ENCODE data around the gene BANK1. TPM values are rescaled to one million over a fixed set of nuclear protein-coding genes. Genes with fewer than 3 reads are reported as not detected.

BANK1 gene
- total and polyA plus RNA-seq, 10 of the 15 experiments (the other 5 are each of a cell fraction or from before 2014, with no cell fraction given), result 0.13 to 2.1 (median 0.42) TPM

DNA sequence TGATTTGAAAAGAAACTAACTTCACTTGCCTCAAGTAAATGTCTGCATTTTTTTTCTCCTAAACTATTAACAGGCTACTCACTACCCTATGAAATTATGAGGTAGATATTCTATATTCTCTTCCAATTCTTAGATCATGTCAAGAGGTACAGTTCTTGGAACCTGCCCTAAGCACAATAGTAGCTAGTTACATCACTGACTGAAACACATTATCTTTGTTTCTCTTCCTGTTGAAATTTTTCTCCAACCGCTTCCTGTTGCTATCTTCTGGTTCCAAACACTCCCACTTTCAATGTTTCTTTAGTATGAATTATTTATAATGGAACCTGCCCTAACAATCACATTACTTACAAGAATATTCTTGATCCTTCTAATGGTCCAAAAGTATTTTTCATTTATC, 5.0 kb upstream of the BANK1 start:
- Histone ChIP-seq H3K36me3 (ENCODE audit: control insufficient read depth in 2 of 2, insufficient read depth in 2 of 2, low read length in 1 of 2) (no peaks in the 10 kb centered on the region), H4K20me1 (ENCODE audit: control insufficient read depth, insufficient read depth) (no peaks in the 10 kb centered on the region), H3K4me1 (ENCODE audit: control insufficient read depth, insufficient read depth, low read length) (no peaks in the 10 kb centered on the region), H3K4me2 (ENCODE audit: control insufficient read depth, insufficient read depth) (no peak overlapping the region), H3K79me2 (ENCODE audit: control insufficient read depth, insufficient read depth, low read length) (no peaks in the 10 kb centered on the region), H2AFZ (ENCODE audit: control insufficient read depth, low read depth, low read length) (no peak overlapping the region), H3K9ac (ENCODE audit: control insufficient read depth, insufficient read depth, low read length) (no peak overlapping the region), H3K9me3 (replicated peaks; ENCODE audit: control insufficient read depth, insufficient read depth, low read length) (no peaks in the 10 kb centered on the region), H3K27ac (ENCODE audit: control insufficient read depth, insufficient read depth) (no peak overlapping the region), H3K4me3 (no peak overlapping the region), H3K27me3 (replicated peaks in 1 of 2; ENCODE audit: control insufficient read depth in 2 of 2, insufficient read depth in 2 of 2, low read length in 1 of 2) (no peaks in the 10 kb centered on the region; a peak in 1 of 4 replicates)
- no peak for DNase-seq (ENCODE audit: low read depth, low spot score)
- FAIRE-seq, result no peak
- intact Hi-C loops (cut with micrococcal nuclease; ENCODE audit: unreplicated experiment), result no loop called here
- ChIA-PET POLR2A (no interaction called here), CTCF (no interaction called here), SMC1A (ENCODE audit: uncharacterized antibody, unreplicated experiment) (interaction anchor here (0.8 kb wide), 1 partner anchor 32 kb away, joined by 4 read pairs; no protein-coding TSS in a partner anchor), RAD21 (ENCODE audit: unreplicated experiment) (no interaction called here)
- in situ Hi-C loops (cut with MboI), result no loop called here
- WGBS (ENCODE audit: insufficient coverage, insufficient replicate concordance, low lambda C conversion rate, missing lambda C conversion rate), result 56% methylated on average over 1 of the region's 1 CpG
- no TSS peak for BruUV-seq (replicated peaks)
- ATAC-seq, result no peak
- TF ChIP-seq CHD1 (IDR thresholded peaks at IDR 0.05; ENCODE audit: low read depth, low read length) (no peak), RUNX3 (IDR thresholded peaks at IDR 0.05; ENCODE audit: low read length) (peak; percentile 24; the same call in 1 of the 2 replicates), GABPA (IDR thresholded peaks at IDR 0.05; ENCODE audit: low read depth) (0 out of 2 replicates have a peak, but pooled peaks have one; percentile 11)

DNA sequence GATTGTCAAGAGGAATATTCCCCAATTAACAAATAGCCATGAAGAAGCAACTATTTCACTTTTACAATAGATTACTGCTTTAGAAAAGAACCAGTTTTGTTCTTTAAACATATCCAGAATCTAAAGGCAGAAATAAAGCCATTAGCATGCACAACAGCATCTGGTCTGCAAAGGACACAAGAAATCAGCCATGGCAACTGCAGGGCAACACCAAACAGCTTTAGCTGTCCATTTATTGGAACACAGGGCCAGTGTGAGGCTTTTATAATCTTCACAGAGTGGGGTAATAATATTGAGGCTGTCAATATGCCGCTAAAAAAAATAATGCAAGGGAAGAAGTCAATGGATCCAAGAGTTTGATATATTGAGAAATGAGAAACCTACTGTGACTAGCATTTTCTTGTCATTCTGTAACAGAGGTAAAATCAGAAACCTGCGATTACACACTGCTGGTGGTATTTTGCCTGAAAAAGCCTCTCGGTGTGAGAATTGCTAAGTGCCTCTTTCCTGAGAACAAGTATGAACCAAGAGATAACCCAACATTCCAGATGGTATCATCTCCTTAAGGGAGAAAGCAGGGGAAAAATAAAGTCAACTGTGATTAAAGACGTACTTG, 2.7 kb upstream of the BANK1 start:
- H2AFZ ChIP-seq (ENCODE audit: control insufficient read depth, low read depth, low read length), result no peak overlapping the region
- H3K4me2 ChIP-seq (ENCODE audit: control insufficient read depth, insufficient read depth), result no peak overlapping the region
- in situ Hi-C loops (cut with MboI), result no loop called here
- H4K20me1 ChIP-seq (ENCODE audit: control insufficient read depth, insufficient read depth), result no peaks in the 10 kb centered on the region
- TF ChIP-seq RELA (IDR thresholded peaks at IDR 0.05; ENCODE audit: borderline replicate concordance, partially characterized antibody) (no peak), MXI1 (IDR thresholded peaks at IDR 0.05; ENCODE audit: low read depth, low read length) (no peak), YBX1 (IDR thresholded peaks at IDR 0.05) (no peak), EED (IDR thresholded peaks at IDR 0.05; ENCODE audit: low read depth) (no peak)
- no peaks in the 10 kb centered on the region for H3K36me3 ChIP-seq (ENCODE audit: control insufficient read depth in 2 of 2, insufficient read depth in 2 of 2, low read length in 1 of 2)
- FAIRE-seq (no peak), ATAC-seq (no peak), DNase-seq (ENCODE audit: low read depth, low spot score) (no peak)
- intact Hi-C loops (cut with micrococcal nuclease; ENCODE audit: unreplicated experiment), result no loop called here
- ChIA-PET RAD21 (ENCODE audit: unreplicated experiment) (no interaction called here), SMC1A (ENCODE audit: uncharacterized antibody, unreplicated experiment) (no interaction called here), POLR2A (no interaction called here), CTCF (no interaction called here)
- 91% methylated on average over 4 of the region's 4 CpGs for WGBS (ENCODE audit: insufficient coverage, insufficient replicate concordance, low lambda C conversion rate, missing lambda C conversion rate)
- no peaks in the 10 kb centered on the region for H3K79me2 ChIP-seq (ENCODE audit: control insufficient read depth, insufficient read depth, low read length)
- BruUV-seq (replicated peaks), result no TSS peak
- H3K27ac ChIP-seq (ENCODE audit: control insufficient read depth, insufficient read depth), result no peak overlapping the region
- peaks cover 9% of the 10 kb centered on the region for H3K4me1 ChIP-seq (ENCODE audit: control insufficient read depth, insufficient read depth, low read length)
- H3K4me3 ChIP-seq, result no peak overlapping the region
- no peak overlapping the region for H3K9ac ChIP-seq (ENCODE audit: control insufficient read depth, insufficient read depth, low read length)
- H3K9me3 ChIP-seq (replicated peaks; ENCODE audit: control insufficient read depth, insufficient read depth, low read length), result no peaks in the 10 kb centered on the region
- peaks cover 0 to 3% of the 10 kb centered on the region in 2 experiments; a peak in 1 of 4 replicates for H3K27me3 ChIP-seq (replicated peaks in 1 of 2; ENCODE audit: control insufficient read depth in 2 of 2, insufficient read depth in 2 of 2, low read length in 1 of 2)

Data from GM12878 (cell line).